A673 (cell line): ENCODE results near the gene COL4A2. TPM values are rescaled to one million over a fixed set of nuclear protein-coding genes. Genes with fewer than 3 reads are reported as not detected.

Experiments
- BruUV-seq: library from RNA; stranded (reverse); fragments of 400-500 nt; replicated peaks from 2 replicates; lab custom pipeline; 2021; lab: Mats Ljungman, UMichigan
- CTCF ChIA-PET: fragments of 300-600 bp; sonication (Branson Sonifier 250); formaldehyde crosslinking; loops from one replicate; lab custom pipeline; 2022; ENCODE audit warnings: antibody characterized with exemption; lab: Charles Lee
- POLR2A ChIA-PET: fragments of 300-600 bp; sonication (Branson Sonifier 250); formaldehyde crosslinking; loops from one replicate; lab custom pipeline; 2022; ENCODE audit warnings: antibody characterized with exemption; ENCODE audit not compliant: low non-redundant PET; lab: Charles Lee
- DNase-seq: peaks from one replicate; pipeline ENCODE4 v3.0.0-alpha.2; 2015; ENCODE audit warnings: low spot score
- H3K27ac ChIP-seq: fragments of 200-600 bp; sonication (generic); 2 replicates; pipeline ENCODE4 v1.5.1; 2016; ENCODE audit warnings: mixed run types, low read depth, mild to moderate bottlenecking, mixed read lengths, antibody characterized with exemption, low read length; ENCODE audit not compliant: poor library complexity, severe bottlenecking
- H3K27me3 ChIP-seq: fragments of 200-600 bp; sonication (generic); replicated peaks from 2 replicates; pipeline ENCODE4 v1.6.1; 2017; ENCODE audit warnings: mixed run types, low read depth, mild to moderate bottlenecking, mixed read lengths, antibody characterized with exemption, low read length; ENCODE audit not compliant: insufficient read depth, poor library complexity
- H3K36me3 ChIP-seq: fragments of 200-600 bp; sonication (generic); 2 replicates; pipeline ENCODE4 v1.6.1; 2016; ENCODE audit warnings: mixed run types, mild to moderate bottlenecking, mixed read lengths, antibody characterized with exemption, low read length; ENCODE audit not compliant: insufficient read depth, poor library complexity, severe bottlenecking
- H3K4me1 ChIP-seq: fragments of 200-600 bp; sonication (generic); 2 replicates; pipeline ENCODE4 v1.6.1; 2017; ENCODE audit warnings: mixed run types, mild to moderate bottlenecking, mixed read lengths, antibody characterized with exemption, low read length; ENCODE audit not compliant: insufficient read depth, poor library complexity, severe bottlenecking
- H3K4me3 ChIP-seq: fragments of 200-600 bp; sonication (generic); 2 replicates; pipeline ENCODE4 v1.5.1; 2016; ENCODE audit warnings: low read depth, mixed run types, mild to moderate bottlenecking, mixed read lengths, low read length; ENCODE audit not compliant: poor library complexity, severe bottlenecking
- H3K9me3 ChIP-seq: fragments of 200-600 bp; sonication (generic); 2 replicates; pipeline ENCODE4 v1.6.1; 2016; ENCODE audit warnings: mixed run types, low read depth, mild to moderate bottlenecking, mixed read lengths, antibody characterized with exemption, low read length; ENCODE audit not compliant: poor library complexity, severe bottlenecking
- CTCF ChIP-seq: fragments of 300-800, 200-600 bp; sonication (generic); conservative IDR thresholded peaks from 2 replicates; pipeline ENCODE4 v1.5.1; 2017; ENCODE audit warnings: low read depth, mild to moderate bottlenecking, antibody characterized with exemption, low read length, moderate library complexity, mixed read lengths
- EZH2 ChIP-seq: fragments of 200-600 bp; sonication (generic); IDR thresholded peaks from 2 replicates; pipeline ENCODE4 v1.6.1; 2017; ENCODE audit warnings: borderline replicate concordance, low read depth, mild to moderate bottlenecking, mixed read lengths, antibody characterized with exemption, low read length; ENCODE audit not compliant: poor library complexity, severe bottlenecking
- intact Hi-C: fragments of 100-400 bp; cut with micrococcal nuclease; formaldehyde crosslinking; loops from one replicate; pipeline ENCODE4 v1.10.0; 2022; ENCODE audit not compliant: unreplicated experiment
- total RNA-seq: library from RNA; stranded (reverse); gene quantifications from 2 replicates; pipeline ENCODE4 v1.2.3, GENCODE V29; 2021

COL4A2 gene
- total RNA-seq, 1 experiment from 2014 or later = 184 TPM

DNA sequence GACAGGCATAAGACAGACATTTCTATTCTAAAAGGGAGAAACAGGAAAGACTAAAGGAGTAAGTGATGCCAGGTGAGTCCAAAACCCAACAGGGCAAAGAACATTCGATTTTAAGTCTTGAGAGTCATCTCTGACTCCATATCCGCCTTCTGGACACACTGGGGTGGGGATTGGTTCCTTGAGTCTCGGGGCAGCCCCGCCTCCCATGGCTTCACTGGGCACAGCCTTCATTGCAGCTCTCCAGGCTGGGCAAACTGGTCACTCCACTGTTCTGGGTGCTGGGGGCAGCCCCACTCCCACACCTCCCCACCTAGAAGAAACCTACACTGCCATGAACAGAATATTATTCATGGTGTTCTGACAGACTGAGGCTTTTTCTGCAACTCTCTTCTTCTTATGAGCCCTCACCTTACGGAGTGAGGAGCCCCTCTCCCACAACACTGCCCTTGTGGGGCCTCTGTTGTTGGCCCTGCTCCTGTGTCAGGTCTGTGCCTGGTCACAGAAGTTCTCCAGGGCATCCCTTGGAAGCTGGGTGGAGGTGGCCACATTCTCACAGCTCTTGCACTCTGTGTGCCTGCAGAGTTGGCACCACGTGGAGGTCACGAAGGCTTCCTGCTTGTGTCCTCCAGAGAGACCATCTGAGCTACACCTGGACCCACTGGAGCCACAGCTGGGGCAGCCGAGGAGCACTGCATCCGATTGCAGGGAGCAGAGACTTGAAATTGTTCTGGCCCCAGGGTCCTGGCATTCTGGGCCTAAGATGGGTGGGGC is 95.4 kb downstream of the COL4A2 start:
- Histone ChIP-seq H3K27ac (no peak overlapping the region), H3K27me3 (no peaks in the 10 kb centered on the region), H3K4me1 (peaks cover 24% of the 10 kb centered on the region), H3K36me3 (no peaks in the 10 kb centered on the region), H3K9me3 (no peaks in the 10 kb centered on the region), H3K4me3 (no peak overlapping the region)
- DNase-seq = no peak
- ChIA-PET POLR2A (no interaction called here), CTCF (no interaction called here)
- TF ChIP-seq EZH2 (no peak), CTCF (no peak)
- intact Hi-C loops = no loop called here
- no TSS peak for BruUV-seq

DNA sequence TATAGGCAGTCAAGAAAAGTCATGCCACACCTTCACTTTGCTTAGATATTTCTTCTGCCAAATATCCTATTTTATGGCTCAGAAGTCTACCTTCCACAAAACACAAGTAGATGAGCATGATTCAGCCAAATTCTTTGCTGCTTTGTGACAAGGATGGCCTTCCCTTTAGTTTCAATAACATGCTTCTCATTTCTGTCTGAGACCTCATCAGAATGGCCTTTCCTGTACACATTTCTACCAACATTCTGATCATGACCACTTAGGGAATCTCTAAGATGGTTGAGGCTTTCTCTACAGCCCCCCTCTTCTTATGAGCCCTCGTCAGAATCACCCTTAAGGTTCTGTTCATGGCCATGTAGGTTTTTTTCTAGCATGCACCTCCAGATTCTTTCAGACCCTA is 96.2 kb downstream of the COL4A2 start:
- no peak for DNase-seq
- no peak for TF ChIP-seq CTCF
- TF ChIP-seq EZH2 = no peak
- Histone ChIP-seq H3K27ac (no peak overlapping the region), H3K4me3 (no peak overlapping the region), H3K36me3 (no peaks in the 10 kb centered on the region), H3K9me3 (no peaks in the 10 kb centered on the region), H3K27me3 (no peaks in the 10 kb centered on the region), H3K4me1 (peaks cover 24% of the 10 kb centered on the region)
- no TSS peak for BruUV-seq
- intact Hi-C loops = no loop called here
- CTCF ChIA-PET = no interaction called here
- POLR2A ChIA-PET = no interaction called here

DNA sequence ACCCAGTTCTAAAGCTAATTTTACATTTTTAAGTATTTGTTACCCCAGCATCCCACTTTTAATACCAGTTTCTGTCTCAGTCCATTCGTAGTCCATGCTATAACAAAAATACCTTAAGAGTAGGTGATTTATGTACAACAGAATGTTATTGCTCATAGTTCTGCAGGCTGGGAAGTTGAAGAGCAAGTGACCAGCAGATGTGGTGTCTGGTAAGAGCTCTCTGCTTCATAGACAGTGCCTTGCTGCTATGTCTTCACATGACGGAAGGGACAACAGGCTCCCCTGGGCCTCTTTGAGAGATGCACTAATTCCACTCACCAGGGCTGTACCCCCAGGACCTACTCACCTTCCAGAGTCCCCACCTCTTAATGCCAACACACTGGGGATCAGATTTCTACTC is 96.6 kb downstream of the COL4A2 start:
- no TSS peak for BruUV-seq

More for the DNA sequence above, 96.6 kb downstream of the COL4A2 start:
- no peak for TF ChIP-seq EZH2
- TF ChIP-seq CTCF = no peak
- Histone ChIP-seq H3K27me3 (no peaks in the 10 kb centered on the region), H3K4me1 (peaks cover 22% of the 10 kb centered on the region), H3K36me3 (no peaks in the 10 kb centered on the region), H3K9me3 (no peaks in the 10 kb centered on the region), H3K4me3 (no peak overlapping the region), H3K27ac (no peak overlapping the region)
- ChIA-PET POLR2A (no interaction called here), CTCF (no interaction called here)
- intact Hi-C loops = no loop called here
- no peak for DNase-seq
